ENCODE measurements around the gene C11orf58.

DNA sequence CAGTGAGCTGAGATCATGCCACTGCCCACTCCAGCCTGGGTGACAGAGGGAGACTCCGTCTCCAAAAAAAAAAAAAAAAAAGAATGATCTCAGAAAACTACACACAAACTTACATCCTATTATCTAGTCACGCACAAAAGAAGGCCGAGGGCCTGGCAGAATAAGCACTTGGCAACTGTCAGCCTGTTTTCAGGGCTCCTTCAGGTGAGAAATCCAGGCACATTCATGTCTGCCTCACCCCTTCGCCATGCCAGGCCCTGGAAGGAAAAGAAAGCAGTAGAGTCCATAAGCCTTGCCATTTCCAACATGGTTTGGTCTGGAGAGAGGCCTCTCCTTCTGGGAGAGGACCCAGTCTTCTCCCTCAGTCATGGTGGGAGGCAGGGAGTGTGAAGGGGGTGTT, 30.9 kb downstream of the C11orf58 start:
- TF ChIP-seq EZH2 (optimal IDR thresholded peaks at IDR 0.05; ENCODE audit: low read depth, low read length) (no peak), EZH2phosphoT487 (IDR thresholded peaks at IDR 0.05; ENCODE audit: low read length) (no peak)
- TF ChIP-seq, protein P1, sequence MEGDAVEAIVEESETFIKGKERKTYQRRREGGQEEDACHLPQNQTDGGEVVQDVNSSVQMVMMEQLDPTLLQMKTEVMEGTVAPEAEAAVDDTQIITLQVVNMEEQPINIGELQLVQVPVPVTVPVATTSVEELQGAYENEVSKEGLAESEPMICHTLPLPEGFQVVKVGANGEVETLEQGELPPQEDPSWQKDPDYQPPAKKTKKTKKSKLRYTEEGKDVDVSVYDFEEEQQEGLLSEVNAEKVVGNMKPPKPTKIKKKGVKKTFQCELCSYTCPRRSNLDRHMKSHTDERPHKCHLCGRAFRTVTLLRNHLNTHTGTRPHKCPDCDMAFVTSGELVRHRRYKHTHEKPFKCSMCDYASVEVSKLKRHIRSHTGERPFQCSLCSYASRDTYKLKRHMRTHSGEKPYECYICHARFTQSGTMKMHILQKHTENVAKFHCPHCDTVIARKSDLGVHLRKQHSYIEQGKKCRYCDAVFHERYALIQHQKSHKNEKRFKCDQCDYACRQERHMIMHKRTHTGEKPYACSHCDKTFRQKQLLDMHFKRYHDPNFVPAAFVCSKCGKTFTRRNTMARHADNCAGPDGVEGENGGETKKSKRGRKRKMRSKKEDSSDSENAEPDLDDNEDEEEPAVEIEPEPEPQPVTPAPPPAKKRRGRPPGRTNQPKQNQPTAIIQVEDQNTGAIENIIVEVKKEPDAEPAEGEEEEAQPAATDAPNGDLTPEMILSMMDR (IDR thresholded peaks at IDR 0.05; ENCODE audit: low read length), result no peak
